ENCODE data around the gene VAMP2. TPM values are rescaled to one million over a fixed set of nuclear protein-coding genes. Genes with fewer than 3 reads are reported as not detected.

The VAMP2 gene
- total and polyA plus RNA-seq, 10 of the 15 experiments (the other 5 are each of a cell fraction or from before 2014, with no cell fraction given), result 3.0 to 35.2 (median 25.0) TPM

GRCh38 chr17:8151120-8151640 lies 11.6 kb downstream of the VAMP2 start (continued):
- TF ChIP-seq TCF12 (IDR thresholded peaks at IDR 0.05; ENCODE audit: low read depth, low read length) (peak; percentile 63), ZNF207 (IDR thresholded peaks at IDR 0.05; ENCODE audit: borderline replicate concordance) (peak; percentile 39; the same call in 1 of the 2 replicates), NR2F1 (conservative IDR thresholded peaks at IDR 0.05) (peak; percentile 67), CBX5 (IDR thresholded peaks at IDR 0.05; ENCODE audit: low read depth) (no peak), NFYA (IDR thresholded peaks at IDR 0.05; ENCODE audit: borderline replicate concordance, low read depth, low read length) (no peak), FOS (IDR thresholded peaks at IDR 0.05; ENCODE audit: borderline replicate concordance, extremely low read depth, insufficient read length) (no peak), ZSCAN29 (IDR thresholded peaks at IDR 0.05) (no peak), PBX3 (IDR thresholded peaks at IDR 0.05; ENCODE audit: insufficient replicate concordance, low read depth, low read length) (peak; percentile 26), BRCA1 (IDR thresholded peaks at IDR 0.05; ENCODE audit: low read depth, low read length) (no peak), RUNX3 (IDR thresholded peaks at IDR 0.05; ENCODE audit: low read length) (peak; percentile 67), ZNF687 (IDR thresholded peaks at IDR 0.05) (peak; percentile 26; the same call in 1 of the 2 replicates), NRF1 (conservative IDR thresholded peaks at IDR 0.05; ENCODE audit: low read depth, low read length) (peak; percentile 88), SIX5 (IDR thresholded peaks at IDR 0.05; ENCODE audit: low read depth, low read length, severe bottlenecking) (no peak), FOXM1 (IDR thresholded peaks at IDR 0.05; ENCODE audit: low read depth, low read length) (no peak), E2F4 (IDR thresholded peaks at IDR 0.05; ENCODE audit: low read depth, low read length) (no peak), RCOR1 (conservative IDR thresholded peaks at IDR 0.05; ENCODE audit: low read depth, low read length) (no peak), MLLT1 (IDR thresholded peaks at IDR 0.05) (0 out of 2 replicates have a peak, but pooled peaks have one; percentile 53), ZNF384 (IDR thresholded peaks at IDR 0.05; ENCODE audit: borderline replicate concordance, low read depth, low read length) (no peak), ESRRA (IDR thresholded peaks at IDR 0.05; ENCODE audit: low read length) (no peak)
- TF ChIP-seq, protein P1, sequence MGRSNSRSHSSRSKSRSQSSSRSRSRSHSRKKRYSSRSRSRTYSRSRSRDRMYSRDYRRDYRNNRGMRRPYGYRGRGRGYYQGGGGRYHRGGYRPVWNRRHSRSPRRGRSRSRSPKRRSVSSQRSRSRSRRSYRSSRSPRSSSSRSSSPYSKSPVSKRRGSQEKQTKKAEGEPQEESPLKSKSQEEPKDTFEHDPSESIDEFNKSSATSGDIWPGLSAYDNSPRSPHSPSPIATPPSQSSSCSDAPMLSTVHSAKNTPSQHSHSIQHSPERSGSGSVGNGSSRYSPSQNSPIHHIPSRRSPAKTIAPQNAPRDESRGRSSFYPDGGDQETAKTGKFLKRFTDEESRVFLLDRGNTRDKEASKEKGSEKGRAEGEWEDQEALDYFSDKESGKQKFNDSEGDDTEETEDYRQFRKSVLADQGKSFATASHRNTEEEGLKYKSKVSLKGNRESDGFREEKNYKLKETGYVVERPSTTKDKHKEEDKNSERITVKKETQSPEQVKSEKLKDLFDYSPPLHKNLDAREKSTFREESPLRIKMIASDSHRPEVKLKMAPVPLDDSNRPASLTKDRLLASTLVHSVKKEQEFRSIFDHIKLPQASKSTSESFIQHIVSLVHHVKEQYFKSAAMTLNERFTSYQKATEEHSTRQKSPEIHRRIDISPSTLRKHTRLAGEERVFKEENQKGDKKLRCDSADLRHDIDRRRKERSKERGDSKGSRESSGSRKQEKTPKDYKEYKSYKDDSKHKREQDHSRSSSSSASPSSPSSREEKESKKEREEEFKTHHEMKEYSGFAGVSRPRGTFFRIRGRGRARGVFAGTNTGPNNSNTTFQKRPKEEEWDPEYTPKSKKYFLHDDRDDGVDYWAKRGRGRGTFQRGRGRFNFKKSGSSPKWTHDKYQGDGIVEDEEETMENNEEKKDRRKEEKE (IDR thresholded peaks at IDR 0.05), result no peak

Measured in GM12878 (cell line).